ENCODE measurements around the gene HKDC1.

HKDC1 gene

DNA sequence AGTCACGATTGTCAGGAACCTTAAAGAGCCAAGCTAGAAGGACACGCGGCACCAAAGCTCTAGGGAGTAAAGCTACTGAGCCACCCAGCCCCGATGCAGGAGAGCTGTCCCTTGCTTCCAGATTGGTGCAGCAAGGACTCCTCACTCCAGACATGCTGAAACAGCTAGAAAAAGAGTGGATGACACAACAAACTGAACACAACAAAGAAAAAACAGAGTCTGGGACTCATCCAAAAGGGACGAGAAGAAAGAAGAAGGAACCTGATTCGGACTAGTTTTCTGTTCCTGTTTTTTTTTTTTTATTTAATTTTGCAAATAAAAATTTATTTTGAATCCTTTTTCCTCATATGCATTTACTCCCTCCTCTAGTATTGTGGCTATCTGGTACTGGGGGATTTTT is 11.4 kb upstream of the HKDC1 start:
- no peaks in the 10 kb centered on the region for H3K27me3 ChIP-seq (ENCODE audit: insufficient read depth, low read depth, severe bottlenecking)
- TF ChIP-seq, protein P1, sequence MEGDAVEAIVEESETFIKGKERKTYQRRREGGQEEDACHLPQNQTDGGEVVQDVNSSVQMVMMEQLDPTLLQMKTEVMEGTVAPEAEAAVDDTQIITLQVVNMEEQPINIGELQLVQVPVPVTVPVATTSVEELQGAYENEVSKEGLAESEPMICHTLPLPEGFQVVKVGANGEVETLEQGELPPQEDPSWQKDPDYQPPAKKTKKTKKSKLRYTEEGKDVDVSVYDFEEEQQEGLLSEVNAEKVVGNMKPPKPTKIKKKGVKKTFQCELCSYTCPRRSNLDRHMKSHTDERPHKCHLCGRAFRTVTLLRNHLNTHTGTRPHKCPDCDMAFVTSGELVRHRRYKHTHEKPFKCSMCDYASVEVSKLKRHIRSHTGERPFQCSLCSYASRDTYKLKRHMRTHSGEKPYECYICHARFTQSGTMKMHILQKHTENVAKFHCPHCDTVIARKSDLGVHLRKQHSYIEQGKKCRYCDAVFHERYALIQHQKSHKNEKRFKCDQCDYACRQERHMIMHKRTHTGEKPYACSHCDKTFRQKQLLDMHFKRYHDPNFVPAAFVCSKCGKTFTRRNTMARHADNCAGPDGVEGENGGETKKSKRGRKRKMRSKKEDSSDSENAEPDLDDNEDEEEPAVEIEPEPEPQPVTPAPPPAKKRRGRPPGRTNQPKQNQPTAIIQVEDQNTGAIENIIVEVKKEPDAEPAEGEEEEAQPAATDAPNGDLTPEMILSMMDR (IDR thresholded peaks at IDR 0.05; ENCODE audit: low read depth, low read length): no peak
- no peak overlapping the region for H3K27ac ChIP-seq
- H3K4me3 ChIP-seq (ENCODE audit: low read depth, low read length): no peak overlapping the region
- DNase-seq: no peak
- H3K9me3 ChIP-seq (ENCODE audit: severe bottlenecking): no peaks in the 10 kb centered on the region
- peaks cover 43% of the 10 kb centered on the region for H3K36me3 ChIP-seq

DNA sequence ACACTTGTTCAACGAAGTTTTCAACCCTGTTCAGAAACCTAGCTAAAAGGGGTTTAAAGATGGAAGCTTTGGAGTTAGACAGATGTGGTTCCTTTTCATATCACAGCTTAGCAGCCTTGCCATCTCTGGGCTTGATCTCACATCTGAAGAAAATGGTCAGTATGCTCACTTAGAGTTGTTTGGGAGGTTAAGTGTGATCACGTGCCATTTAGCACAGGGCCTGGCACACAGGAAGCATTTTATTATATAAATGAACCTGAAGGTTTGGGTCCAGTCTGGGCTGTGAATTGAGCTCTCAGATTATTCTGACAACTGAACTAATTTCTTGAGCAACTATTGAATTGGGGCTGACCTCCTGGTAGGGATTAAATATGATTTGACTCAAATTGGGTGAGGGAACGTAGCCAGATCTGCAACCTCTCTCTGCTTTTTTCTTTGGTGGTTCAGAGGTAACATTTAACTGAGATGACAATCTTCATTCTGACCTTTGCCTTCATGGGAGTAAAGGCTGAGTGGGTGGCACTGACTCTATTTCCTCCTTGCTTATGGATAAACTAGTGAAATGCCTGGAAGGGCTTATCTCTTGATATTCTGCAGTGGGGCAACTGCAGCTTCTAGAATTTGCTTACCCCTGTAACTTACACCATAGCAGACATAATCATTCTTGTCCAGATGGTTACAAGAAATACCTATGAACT is 10.2 kb upstream of the HKDC1 start:
- no peaks in the 10 kb centered on the region for H3K9me3 ChIP-seq (ENCODE audit: severe bottlenecking)
- H3K27me3 ChIP-seq (ENCODE audit: insufficient read depth, low read depth, severe bottlenecking): no peaks in the 10 kb centered on the region
- TF ChIP-seq, protein P1 (IDR thresholded peaks at IDR 0.05; ENCODE audit: low read depth, low read length): no peak
- H3K27ac ChIP-seq: no peak overlapping the region
- H3K36me3 ChIP-seq: peaks cover 34% of the 10 kb centered on the region
- no peak overlapping the region for H3K4me3 ChIP-seq (ENCODE audit: low read depth, low read length)
- no peak for DNase-seq

DNA sequence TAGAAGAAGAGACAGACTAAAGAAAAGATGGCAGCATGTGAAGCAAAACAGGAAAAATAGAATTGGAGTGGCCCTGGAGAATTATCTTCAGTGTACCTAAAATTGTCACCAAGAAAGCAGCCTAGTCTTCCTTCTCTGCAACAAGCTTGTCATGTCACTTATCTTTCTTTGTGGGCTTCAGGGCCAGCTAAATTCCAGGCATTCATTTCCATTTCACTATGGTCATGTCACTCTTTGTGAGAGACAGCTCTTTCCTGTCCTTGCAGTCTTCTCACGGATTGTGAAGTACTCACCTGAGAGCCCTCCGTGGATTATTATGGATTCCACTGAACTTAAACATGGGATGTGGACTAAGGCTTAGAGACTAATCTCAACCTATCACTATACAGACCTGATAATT is 9.0 kb upstream of the HKDC1 start:
- Histone ChIP-seq H3K27ac (no peak overlapping the region), H3K4me3 (ENCODE audit: low read depth, low read length) (no peak overlapping the region), H3K27me3 (ENCODE audit: insufficient read depth, low read depth, severe bottlenecking) (no peaks in the 10 kb centered on the region), H3K9me3 (ENCODE audit: severe bottlenecking) (no peaks in the 10 kb centered on the region), H3K36me3 (peaks cover 24% of the 10 kb centered on the region)
- TF ChIP-seq, protein P1 (IDR thresholded peaks at IDR 0.05; ENCODE audit: low read depth, low read length): no peak
- no peak for DNase-seq

DNA sequence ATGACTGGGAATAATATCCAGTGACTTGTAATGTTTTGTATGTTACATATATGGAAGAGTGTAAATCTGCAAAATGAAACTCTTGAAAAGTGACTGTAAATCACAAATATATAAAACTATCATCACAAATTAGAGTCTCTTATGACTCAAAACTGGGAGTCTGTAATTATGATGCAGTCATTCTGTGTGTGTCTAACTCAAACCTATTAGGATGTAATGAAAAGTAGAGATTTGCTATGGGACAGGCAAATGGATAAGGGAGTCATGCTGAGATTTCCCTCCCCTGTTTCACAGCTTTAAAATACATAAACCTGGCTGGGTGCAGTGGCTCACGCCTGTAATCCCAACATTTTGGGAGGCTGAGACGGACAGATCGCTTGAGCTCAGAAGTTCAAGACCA is 8.6 kb upstream of the HKDC1 start:
- TF ChIP-seq, protein P1 (IDR thresholded peaks at IDR 0.05; ENCODE audit: low read depth, low read length): no peak

DNA sequence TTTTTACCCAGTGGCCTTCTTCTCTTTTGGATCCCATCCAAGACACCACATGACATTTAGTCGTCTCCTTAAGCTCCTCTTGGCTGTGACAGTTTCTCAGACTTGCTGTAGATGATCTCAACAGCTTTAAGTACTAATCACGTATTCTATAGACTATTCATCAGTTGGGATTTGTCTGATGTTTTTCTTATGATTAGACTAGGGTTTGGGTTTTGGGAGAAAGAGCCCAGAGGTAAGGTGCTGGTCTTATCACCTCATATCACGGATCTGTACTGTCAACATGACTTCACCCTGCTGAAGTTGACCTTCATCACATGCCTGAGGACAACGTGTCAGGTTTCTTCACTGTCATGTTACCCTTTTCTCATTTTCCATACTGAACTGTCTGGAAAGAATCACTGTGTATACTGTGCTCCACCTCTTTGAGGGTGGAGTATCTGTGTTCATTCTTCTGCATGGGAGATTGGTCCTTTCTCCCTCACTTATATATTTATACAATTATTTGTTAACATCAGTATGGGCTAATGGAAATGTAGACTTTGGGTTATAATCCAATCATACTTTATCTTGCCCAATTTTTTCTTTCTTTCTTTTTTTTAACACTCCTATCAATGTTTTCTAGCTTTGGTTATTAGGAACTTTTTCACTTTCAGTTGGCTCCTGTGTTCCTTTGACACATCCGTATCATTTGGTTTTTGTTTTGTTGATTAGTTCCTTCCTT is 6.4 kb upstream of the HKDC1 start:
- Histone ChIP-seq H3K4me3 (ENCODE audit: low read depth, low read length) (no peak overlapping the region), H3K9me3 (ENCODE audit: severe bottlenecking) (no peaks in the 10 kb centered on the region), H3K27me3 (ENCODE audit: insufficient read depth, low read depth, severe bottlenecking) (no peaks in the 10 kb centered on the region), H3K27ac (no peak overlapping the region), H3K36me3 (peaks cover under 1% of the 10 kb centered on the region; the same call in 1 of the 2 replicates)
- no peak for DNase-seq
- TF ChIP-seq, protein P1 (IDR thresholded peaks at IDR 0.05; ENCODE audit: low read depth, low read length): no peak

More for the DNA sequence above, 8.6 kb upstream of the HKDC1 start:
- H3K36me3 ChIP-seq: peaks cover 20% of the 10 kb centered on the region
- DNase-seq: no peak
- no peaks in the 10 kb centered on the region for H3K27me3 ChIP-seq (ENCODE audit: insufficient read depth, low read depth, severe bottlenecking)
- H3K27ac ChIP-seq: no peak overlapping the region
- no peak overlapping the region for H3K4me3 ChIP-seq (ENCODE audit: low read depth, low read length)
- no peaks in the 10 kb centered on the region for H3K9me3 ChIP-seq (ENCODE audit: severe bottlenecking)
